D721Med (cell line): ENCODE results near the gene RYR2.
A peak's percentile ranks its signal among the peaks of the same experiment; 100 is the strongest.

ENCODE experiments used
- DNase-seq: peaks from one replicate; pipeline ENCODE4 v3.0.0; 2011; ENCODE audit warnings: low spot score; ENCODE audit not compliant: insufficient read length
- FAIRE-seq: peaks from 2 replicates; lab custom pipeline; 2011; peaks lifted over from hg19 to GRCh38; lab: Jason Lieb, UNC
- CTCF ChIP-seq: IDR thresholded peaks from 2 replicates; pipeline ENCODE4 v1.5.1; 2012; ENCODE audit warnings: mild to moderate bottlenecking, control low read depth; ENCODE audit not compliant: insufficient read depth; ENCODE audit errors: missing control alignments

RYR2 gene

GRCh38 chr1:237041461-237041794, 556 bp upstream of the RYR2 start:
- FAIRE-seq (peak; percentile 51), DNase-seq (no peak)
- no peak for TF ChIP-seq CTCF

- DNase-seq (no peak), FAIRE-seq (no peak)
- no peak for TF ChIP-seq CTCF
Observed at GRCh38 chr1:237042526-237042891, 525 bp downstream of the RYR2 start.

- no peak for FAIRE-seq
- DNase-seq = no peak
Observed at GRCh38 chr1:237042892-237043576, 1.1 kb downstream of the RYR2 start.

GRCh38 chr1:237043846-237044636, 2.1 kb downstream of the RYR2 start:
- peak; percentile 68 for FAIRE-seq
- TF ChIP-seq CTCF = no peak

More at GRCh38 chr1:237042892-237043576, 1.1 kb downstream of the RYR2 start:
- no peak for TF ChIP-seq CTCF

GRCh38 chr1:237045278-237046016, 3.5 kb downstream of the RYR2 start:
- FAIRE-seq = peak; percentile 38
- DNase-seq = no peak
- no peak for TF ChIP-seq CTCF

More at GRCh38 chr1:237043846-237044636, 2.1 kb downstream of the RYR2 start:
- DNase-seq = no peak

GRCh38 chr1:237048803-237049202, 6.8 kb downstream of the RYR2 start:
- no peak for TF ChIP-seq CTCF
- DNase-seq = no peak
- FAIRE-seq = no peak
